HG03558 (cell line): ENCODE data around the gene CTCFL.

ENCODE experiments used
- ATAC-seq: cut with Tn5 transposase; IDR thresholded peaks from one replicate; pipeline ENCODE4 v1.9.1; 2021; ENCODE audit warnings: moderate number of reproducible peaks; ENCODE audit not compliant: unreplicated experiment; ENCODE audit errors: extremely low read depth

Gene CTCFL

DNA sequence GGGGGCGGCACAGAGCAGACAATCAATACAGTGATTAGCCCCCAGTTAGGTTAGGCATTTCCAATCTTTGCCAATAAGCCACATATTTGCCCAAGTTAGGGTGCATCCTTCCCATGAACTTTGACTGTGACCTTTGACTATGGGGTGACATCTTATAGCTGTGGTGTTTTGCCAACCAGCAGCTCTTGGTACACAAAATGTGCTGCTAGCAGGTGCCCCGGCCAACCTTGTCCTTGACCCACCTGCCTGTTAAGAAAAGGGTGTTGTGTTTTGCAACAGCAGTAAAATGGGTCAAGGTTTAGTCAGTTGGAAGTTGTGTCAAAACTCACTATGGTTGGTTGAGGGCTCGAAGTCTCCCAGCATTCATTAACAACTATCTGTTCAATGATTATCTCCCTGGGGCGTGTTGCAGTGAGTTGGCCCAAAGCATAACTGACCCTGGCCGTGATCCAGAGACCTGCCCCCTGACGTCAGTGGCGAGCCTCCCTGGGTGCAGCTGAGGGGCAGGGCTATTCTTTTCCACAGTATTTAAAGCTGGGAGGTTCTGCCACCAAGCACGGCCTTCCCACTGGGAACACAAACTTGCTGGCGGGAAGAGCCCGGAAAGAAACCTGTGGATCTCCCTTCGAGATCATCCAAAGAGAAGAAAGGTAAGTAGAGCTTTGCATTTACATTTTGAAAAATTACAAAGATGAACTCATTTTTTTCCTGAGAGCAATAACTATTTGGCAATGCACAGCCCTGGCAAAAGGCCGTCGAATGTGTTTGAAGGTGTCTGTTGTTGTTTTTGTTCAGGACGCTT, 35.8 kb upstream of the CTCFL start, which contains the start of gene PCK1:
TSS of gene PCK1 (plus strand) at position 557 of the 802 bp plus-strand sequence. CDS start 302 bp downstream, outside the sequence.
- ATAC-seq = no peak

DNA sequence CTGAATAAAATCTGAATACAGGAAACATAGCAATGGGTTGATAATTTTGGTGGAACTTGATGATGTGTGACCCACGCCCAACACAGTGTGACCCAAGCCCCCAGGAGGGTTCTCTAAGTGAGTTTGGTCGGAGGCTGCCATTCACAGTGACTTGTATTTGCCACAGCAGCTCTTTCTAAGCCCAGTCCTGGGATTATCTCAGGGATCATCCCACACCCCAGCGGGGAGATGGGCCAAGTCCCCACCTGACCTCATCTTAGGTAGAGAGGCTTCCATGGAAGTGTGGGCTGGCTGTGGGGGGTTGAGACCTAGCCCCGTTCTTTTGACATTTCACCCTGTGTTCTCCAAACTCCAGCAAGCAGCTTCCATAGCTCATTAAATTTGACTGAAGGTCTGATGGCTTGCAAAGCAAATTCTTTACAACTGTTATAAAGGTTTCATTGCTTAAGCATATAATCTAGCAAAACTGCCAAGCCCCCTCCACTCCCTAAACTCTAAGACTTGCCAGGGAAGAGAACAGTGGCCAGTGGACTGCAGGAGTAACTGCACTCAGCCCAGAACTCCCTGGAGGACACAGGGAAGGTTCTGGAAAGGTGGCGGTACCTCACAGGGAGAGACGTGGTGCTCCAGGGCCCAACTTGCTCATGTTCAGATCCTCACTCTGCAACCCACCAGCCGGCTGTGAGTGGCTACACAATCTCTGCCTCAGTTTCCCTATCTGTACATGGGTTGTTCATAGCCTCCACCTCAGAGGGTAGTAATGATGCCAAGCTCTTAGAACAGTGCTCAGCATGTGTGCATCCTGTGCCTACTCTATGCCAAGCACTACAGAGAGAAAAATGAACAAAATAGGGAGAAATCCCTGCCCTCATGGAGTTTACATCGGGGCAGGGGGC, 35.0 kb upstream of the CTCFL start:
- ATAC-seq = no peak

DNA sequence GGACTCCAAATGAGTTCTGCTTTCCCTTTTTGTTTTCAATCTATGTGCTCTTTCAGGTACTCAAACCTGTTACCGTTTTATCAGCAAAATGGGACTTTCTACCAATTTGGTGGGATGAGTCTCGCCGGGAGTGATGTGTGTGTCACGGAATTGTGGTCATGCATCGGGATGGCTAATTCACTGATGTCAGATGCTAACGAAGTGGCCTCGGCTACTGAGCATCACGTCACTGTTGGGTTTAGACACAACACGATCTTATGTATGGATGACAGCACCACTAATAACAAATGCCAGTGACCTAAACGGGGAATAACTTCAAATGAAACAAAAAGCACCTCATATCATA, 34.3 kb upstream of the CTCFL start:
- no peak for ATAC-seq

DNA sequence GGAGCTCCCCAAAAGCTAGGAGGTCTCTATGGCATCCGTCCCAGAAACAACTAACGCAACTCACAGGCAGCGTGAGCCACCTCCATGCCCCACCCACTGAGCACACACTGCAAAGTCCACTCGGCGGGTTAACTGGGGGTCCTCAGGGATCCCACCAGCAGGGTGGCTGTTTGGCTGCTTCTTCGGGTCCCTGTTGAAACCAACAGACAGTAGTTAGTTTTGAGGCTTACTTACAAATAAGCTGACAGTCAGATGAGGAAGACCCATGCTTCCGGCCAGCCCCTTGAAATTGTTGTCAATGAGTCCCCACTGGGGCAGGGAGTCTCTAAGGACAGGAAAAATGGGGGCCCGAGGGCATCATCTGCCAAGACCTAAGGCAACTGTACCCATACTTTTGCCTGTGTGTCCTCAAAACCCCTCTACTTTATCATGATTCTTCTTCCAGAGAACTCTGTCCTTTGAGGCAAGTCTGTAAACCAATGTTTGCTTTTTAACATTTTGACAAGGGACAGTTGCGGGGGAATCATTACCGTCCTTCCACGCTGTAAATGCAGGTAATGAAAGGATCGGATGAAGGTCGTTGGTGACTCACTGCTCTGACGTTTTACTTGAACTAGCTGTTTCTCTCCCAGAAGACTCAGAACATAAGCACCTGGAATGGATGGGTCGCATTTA, 33.8 kb upstream of the CTCFL start:
- no peak for ATAC-seq

DNA sequence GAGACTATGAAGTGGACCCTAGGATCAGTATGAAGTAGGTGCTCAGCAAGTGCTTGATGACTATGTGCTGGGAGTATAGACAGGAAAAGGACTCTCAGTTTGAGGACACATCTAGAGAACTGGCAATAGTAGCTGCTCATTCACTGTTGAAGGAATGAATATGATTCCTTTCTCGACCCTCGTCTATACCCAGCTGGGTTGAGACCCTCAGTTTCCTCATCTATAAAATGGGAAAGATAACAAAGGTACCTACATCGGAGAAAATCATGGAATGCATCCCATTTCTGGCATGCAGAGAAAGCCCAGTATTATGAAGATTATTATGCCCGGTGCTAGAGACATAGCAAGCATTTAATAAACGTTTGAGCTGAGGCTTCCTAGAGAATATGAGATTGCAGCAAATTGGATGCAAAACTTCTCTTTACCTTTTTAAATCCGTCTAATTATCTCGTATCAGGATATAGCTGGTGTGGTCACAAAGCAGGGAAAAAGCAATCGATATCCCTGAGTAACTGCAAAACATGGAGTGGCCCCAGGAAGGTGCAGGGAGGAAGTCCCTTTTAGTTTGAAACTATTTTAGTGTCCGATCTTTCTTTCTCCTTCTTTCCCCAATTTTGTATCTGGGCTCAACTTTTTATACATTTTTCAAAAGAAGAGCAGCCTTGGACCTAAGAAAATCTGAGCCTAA, 33.1 kb upstream of the CTCFL start:
- ATAC-seq = no peak

DNA sequence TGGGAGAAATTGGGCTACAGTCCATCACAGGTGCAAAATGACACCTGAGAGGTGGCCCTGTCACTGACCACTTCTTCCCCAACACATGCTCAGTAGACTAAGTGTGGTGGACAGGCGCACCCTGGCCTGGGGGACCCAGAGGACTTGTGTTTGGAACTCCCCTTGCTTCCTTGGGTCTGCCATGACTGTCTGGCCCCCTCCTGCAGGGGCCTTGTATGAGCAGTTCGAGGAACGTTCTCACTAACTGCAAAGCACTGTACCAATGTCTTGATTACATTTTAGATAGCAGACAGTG, 32.0 kb upstream of the CTCFL start:
- no peak for ATAC-seq

DNA sequence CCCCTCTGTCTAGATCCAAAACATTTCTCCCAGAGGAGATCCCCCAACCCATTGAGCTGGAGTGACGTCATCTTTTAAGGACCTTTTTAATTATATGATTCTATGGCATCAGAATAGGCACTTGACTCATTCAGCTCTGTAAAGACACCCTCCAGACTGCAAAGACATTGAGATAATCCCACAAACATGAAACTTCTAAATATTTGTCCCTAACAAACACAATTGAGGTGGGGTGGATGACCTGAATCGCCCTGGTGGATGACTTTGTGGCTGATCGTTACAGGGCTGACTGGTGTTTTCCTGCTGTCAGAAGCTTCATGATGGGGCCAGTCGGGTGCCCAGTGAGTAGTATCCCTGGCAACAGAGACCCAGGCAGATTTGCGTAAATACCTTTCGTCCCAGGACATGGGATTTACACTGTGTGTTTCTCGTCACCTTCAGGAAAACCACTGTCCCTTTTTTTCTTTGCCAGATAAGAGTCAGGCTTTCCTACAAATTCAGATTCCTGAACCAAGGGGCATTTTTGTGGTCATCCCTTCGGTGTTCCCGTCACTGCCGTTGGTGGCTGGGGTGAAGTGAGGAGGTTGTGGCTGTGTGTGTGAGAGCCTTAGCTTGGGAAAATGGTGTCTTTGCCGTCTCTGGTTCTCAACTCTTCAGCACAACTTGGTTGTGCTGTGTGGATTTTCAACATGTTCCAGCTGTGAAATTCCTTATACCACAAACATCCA, 30.7 kb upstream of the CTCFL start:
- ATAC-seq = no peak

DNA sequence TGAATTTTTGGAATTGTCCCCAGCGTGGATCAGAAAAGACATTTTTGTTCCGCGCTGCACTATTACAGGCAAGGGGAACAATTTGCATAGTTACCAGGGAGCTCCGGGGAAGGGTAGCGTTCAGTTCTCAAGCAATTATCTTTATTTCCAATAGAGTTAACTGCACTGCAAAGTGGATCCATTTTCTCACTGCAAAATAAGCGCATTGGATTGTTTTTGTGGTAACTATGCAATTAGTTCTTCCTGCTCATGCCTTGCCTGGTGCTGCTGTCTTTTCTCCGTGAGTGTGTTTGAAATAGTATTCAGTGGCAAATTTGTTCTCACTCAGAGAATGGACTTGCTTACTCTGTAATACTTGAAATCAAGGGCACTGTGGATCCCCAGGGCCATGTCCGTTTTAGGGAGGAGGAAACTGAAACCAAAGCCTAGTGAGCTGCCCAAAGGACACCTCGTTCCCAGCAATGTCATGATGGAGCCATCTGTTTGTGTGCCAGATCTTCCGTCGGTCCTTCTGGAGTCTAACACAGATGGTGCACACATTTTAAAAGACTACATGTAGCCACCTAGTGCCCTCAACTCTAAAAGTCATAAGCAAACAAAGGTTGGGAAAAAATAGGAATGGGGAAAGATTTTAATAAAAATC, 28.6 kb upstream of the CTCFL start:
- no peak for ATAC-seq

DNA sequence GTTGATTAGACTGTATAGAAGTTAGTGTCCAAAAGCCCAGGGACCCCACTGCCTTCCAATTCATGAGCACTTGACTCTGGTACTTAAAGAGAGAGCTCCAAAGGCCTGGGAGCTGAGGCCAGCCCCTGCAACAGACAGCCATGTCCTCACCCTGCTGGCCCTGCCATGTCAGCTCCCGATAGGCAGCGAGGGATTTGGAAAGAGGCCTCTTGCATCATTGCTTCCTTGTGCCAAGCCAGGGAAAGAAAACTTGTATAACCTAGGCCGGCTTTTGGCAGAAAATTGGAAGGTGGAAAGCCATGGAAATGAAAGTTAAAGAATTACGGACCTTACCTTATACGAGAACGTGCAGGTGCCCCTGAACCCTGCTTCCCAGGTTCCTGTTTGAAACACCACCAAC, 27.5 kb upstream of the CTCFL start:
- no peak for ATAC-seq

DNA sequence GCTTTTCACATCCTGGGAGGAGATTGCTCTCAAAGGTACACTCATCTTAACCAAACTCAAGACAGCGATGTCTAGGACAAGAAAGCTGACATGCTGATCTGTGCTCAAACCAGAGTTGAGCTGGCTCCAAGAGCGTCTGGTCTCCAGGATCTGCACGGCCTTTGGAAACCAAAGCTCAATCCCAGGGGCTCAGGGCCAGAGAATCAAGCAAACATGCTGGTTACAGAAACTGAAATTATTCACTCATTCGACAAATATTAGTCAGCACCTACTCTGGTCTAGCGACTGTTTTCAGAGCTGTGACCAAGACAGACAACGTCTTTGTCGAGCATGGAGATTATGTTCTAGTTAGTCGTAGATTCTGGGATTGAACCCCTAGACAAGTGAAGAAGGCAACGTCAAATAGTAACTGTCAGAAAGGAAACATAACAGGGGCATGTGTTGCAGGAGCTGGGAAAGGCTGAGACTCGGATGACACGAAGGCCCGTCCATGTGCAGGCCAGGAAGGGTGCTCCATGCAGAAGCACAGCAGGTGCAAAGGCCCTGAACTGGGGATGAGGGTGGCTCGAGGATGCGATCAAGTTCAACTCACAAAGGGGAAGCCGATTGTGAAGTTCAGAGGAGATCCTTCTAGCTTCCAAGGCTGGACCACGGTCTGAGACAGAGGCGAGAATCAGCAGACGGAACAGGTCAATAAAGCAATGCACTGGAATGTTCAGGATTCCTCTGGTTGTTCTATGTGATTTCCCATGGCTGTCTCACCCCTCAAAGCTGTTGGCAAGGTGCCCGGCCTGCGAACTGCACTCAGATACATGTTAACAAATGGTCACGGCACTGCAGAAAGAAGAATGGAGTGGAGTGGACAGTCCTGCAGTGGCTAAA, 23.5 kb upstream of the CTCFL start:
- no peak for ATAC-seq

DNA sequence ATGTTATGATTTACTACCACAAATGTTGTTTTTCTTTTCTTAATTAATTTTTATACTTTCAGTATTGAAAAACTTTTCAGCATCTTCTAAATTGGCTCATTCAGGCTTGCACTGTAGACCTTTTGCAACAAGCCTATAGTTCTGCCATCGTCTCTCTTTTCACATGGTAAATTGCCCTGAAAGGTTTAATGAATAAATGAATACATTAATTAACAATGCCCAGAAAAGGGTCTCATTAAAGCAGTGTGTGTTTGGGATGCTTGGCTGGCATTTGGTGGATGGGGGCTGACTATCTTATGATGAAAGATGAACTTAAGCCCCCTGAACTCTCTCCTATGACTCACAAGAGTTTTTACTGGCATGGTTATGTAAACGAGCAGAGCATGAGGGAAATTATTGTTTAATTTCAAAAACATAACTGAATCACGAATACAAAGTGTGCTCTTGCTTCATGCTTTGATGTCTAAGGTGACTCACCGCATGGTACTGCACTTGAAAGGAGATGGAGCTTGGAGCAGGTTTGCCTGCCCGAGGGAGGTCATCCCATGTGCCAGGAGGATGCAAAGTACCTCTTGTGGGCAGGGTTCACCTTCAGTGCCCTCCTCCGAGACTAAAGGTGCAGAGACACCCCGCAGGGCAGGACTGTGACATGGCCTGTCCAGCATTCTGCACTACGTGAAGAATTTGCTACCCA, 22.2 kb upstream of the CTCFL start:
- ATAC-seq = no peak

DNA sequence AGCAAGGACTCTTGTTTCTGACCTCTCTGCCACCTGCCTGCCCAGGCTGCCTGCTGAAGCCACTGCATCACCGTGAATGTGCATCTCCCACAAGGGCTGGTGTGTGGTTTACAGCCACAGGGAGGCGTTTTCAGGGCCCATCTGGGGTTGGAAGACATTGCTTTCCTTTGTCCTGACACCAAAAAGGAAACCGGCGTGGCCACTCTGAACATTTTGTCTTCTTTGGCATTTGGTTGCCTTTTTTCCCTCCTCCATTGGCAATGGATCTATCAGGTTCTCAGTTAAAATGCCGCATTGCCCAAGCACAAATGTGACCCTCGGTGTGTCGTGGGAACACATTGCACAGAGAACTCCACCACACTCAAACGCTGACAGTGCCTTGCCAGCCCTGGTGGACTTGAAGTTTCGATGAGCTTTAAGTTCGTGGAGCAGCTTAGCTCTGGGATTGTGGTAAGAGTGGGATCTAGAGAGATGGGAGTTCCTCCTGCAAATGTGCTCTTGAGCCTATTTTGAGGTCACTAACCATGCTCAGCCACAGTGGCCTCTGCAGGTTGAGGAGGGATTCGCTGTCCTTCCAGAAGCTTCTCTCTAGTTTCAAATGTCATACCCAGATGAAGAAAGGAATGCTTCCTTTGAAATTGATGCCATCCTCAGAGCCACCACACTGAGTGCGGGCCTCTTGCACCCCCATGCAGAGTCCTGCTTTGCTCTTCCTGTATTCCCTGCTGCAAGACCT, 21.2 kb upstream of the CTCFL start:
- ATAC-seq = no peak

DNA sequence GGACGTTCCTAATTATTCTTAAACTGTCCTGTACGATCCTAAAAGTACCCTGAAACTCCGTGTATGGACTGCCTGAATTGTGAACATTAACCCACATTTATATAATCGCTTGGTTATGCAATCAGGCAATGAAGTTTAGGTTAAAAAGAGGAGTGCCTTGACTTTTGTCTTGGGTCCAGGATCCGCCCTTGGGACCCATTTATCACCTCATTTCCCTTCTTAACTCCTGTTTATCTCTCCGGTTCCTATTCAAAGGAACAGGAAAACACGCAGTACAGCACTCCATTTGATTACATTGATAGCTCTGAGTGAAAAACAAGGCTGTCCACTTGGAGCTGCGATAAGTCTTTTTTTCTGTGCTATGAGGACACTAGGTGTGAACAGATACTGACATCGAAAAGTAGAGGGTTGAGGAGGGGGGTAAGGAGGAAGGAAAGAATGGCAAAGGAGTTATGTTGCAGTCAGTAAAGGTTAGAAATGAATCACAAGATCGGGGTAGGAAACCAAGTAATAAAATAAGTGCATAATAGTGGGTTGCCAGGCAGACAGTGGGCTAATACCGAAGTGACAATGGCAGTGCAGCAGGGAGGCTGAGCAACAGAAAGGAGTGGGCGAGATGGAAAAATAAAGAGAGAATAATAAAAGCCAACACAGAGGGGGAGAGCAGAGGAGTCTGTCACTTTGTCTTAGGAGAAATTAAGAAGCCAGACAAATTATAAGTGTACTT, 20.1 kb upstream of the CTCFL start:
- ATAC-seq = no peak

DNA sequence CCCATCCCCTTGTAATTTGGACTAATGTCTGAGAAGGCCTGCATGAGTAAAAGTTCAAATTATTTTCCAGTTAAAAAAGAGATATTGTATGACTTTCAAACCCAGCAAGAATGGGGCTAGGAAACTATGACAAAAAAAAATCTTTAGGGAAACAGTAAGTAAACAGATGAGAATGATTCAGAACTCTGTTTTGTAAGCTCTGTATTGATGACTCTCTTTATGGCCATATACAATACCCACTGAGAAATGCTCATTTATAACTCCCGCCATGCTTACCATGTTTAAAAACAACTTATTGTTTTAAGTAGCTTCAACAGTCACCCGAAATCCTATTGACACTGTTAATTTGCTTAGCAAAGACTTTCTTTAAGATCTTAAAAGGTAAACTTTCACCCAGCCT, 18.8 kb upstream of the CTCFL start:
- ATAC-seq = no peak

DNA sequence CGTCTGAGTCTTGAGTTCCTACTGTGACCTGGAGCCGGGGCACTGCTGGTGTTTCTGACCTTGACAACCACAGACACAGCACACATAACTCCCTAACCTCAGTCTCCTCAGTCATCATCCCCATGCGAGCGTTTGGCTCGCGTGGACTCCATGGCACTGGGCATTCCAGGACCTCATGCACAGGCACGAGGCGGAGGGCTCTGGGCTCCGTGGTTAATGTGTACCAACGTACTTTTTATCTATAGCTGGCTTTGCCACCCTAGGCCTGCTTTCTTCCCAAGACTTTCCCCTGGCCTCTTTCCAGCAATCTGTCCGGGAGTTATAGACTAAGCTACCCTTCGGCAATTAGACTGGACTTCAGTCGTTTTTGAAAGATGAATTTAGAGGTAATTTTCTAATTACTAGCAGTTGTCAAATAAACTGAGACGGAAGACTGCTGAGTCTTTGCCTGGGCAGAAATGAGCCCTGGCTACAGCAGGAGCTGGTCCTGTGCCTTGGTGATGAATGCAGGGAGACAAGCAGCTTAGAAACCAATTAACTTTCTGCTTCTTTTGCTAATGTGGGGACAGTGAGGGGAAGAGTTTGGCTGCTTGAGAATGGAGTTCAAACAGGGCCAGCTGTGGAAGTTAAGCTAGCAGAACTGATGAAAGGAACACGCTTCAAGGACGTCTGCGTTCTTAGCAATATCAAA, 16.1 kb upstream of the CTCFL start:
- ATAC-seq = no peak

DNA sequence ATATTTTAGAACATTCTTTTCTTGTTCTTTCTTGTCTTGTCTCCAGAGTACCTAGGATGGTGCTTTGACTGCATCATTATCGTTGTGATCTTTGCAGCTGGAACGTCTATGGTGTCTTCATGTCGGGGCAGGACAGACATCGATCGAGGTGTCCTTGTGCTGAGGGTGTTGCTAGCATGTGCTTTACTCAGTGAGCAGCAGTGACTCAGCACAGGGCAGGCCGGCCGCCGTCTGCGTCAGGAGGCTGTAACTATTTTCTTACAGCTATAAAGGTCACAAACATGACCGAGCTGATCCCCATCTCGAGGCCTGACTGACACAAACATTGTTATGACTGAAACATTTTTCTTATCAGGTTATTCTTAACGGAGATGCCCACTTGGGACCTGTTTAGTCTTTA, 14.9 kb upstream of the CTCFL start:
- ATAC-seq = no peak
